Measurements from ENCODE around the gene PHLDB3.

DNA sequence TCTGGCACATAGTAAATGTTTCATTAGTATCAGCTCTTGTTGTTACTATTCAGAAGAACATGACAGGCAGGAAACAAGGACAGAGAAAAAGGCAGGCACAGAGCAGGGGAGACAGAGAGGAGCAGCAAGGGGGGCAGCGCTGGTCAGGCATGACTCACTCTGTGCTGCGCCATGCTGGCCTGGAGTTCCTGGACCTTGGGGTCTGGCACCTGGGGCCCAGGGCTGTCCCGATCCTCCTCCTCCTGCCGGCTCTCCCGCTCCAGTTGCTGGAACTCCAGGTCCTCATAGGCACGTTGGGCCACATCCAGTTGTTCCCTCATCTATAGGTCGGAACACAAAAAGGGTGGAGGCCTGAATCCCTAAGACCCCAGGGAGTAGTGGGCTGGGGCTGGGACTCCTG lies 7.6 kb downstream of the PHLDB3 start:
- TF ChIP-seq MYC (CRISPR knock-in tag; IDR thresholded peaks at IDR 0.05; ENCODE audit: borderline replicate concordance), result no peak
- no peak for TF ChIP-seq ATF3 (CRISPR knock-in tag; IDR thresholded peaks at IDR 0.05)
- TF ChIP-seq, protein P1, sequence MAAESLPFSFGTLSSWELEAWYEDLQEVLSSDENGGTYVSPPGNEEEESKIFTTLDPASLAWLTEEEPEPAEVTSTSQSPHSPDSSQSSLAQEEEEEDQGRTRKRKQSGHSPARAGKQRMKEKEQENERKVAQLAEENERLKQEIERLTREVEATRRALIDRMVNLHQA (CRISPR knock-in tag; IDR thresholded peaks at IDR 0.05), result no peak
- TF ChIP-seq CTCF (CRISPR knock-in tag; IDR thresholded peaks at IDR 0.05), result no peak
